NCI-H510A (cell line): ENCODE data around the gene NPTX2.
A peak's percentile ranks its signal among the peaks of the same experiment; 100 is the strongest.
"Not testable (repeated sequence)": the region's sequence is repeated elsewhere in the genome, so short reads cannot be mapped to it uniquely, and the experiment has no call there.

ENCODE experiments used
- DNase-seq: peaks from one replicate; lab custom pipeline; 2025; lab: John Stamatoyannopoulos, UW

The NPTX2 gene

GRCh38 chr7:98617051-98617959, at the start of gene NPTX2:
Gene NPTX2, plus strand, starts transcription at chr7:98617285. Its CDS starts 177 bp downstream, at chr7:98617462.
- peak; percentile 59 for DNase-seq

DNA sequence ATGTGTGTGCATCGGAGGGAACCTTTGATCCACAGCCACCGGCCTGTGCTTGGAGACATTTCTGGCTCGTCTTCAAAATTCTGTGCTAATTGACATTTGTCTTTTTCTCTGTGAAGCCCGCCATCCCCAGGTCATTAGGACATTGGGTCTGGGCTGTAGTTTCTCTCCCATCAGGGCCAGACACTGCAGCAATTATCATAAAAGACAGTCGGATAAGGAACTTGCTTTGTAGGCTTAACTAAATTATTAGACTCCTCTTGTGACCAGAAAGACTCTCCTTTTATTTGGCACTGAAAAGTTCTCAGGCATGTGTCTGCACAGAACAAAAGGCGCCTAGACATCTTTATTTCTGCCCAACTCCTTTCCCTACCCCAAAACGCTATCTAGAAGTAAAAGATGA, 49.1 kb upstream of the NPTX2 start:
- DNase-seq = no peak

DNA sequence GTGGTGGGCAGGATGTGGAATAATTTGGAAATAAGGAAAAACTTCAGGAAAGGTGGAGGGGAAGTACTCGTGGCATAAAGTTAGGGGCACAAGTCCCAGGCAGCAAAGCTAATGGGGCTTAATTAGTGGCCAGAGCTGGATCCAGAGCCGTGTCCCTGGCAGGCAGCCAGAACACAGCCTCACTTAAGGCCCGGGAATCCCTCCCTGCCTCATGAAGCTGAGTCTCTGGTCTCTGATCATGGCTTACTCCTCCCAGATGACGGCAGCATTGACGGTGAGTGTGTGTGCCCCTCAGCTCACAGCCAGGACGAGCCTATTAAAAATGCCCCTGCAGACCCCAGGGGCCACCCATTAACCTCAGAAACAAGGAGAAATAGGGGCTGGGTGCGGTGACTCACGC, 48.2 kb upstream of the NPTX2 start:
- no peak for DNase-seq

- no peak for DNase-seq
Observed at GRCh38 chr7:98569691-98570337, 47.3 kb upstream of the NPTX2 start.

DNA sequence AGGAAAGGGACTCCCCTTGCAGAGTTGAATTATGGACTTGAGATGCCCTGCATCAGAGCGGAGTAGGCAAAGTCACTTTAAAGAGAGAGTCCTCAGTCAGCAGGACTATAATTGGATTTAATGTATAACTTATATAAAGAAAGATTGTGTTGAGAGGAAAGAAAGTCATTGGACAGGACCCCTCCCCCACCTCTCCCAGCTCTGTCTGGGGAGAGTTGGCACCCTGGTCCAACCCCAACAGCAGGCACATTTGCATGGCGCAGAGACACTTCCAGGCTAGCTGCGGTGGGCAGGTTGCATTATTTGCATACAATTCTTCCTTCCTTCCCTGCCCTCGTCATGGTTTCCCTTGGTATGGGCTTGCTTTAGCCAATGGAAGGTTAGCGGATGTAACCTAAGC, 46.1 kb upstream of the NPTX2 start:
- DNase-seq = no peak

DNA sequence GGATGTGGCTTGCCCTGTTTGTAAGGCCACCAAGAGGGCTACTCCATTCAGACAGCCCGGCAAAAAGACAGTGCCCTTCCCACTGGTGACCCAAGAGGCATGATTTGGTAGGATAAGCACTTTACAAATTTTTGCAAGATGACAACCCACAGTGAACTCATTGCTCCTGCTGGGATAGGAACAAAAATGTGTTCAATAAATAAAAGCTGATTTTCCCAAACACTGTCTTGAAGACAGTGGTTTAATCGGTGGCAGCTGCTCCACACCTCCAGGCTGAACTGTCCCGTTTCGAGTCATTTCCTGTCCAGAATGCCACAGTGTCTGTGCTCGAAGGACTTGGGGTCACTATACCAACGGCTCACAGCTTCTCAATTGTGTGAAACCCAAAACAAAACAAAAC, 45.1 kb upstream of the NPTX2 start:
- DNase-seq = no peak

- DNase-seq = not testable (repeated sequence)
Observed at GRCh38 chr7:98572716-98573115, 44.4 kb upstream of the NPTX2 start.

DNA sequence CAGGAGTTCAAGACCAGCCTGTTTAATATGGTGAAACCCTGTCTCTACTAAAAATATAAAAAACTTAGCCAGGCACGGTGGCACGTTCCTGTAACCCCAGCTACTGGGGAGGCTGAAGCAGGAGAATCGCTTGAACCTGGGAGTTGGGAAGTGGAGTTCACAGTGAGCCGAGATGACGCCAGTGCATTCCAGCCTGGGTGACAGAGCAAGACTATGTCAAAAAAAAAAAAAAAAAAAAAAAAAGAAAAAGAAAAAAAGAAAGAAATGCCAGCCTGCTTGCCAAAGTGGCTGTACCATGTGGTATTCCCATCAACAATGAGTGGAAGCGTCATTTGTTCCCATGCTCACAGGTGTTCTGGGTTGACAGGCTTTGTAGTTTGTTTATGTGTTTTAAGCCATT, 43.3 kb upstream of the NPTX2 start:
- DNase-seq = no peak

DNA sequence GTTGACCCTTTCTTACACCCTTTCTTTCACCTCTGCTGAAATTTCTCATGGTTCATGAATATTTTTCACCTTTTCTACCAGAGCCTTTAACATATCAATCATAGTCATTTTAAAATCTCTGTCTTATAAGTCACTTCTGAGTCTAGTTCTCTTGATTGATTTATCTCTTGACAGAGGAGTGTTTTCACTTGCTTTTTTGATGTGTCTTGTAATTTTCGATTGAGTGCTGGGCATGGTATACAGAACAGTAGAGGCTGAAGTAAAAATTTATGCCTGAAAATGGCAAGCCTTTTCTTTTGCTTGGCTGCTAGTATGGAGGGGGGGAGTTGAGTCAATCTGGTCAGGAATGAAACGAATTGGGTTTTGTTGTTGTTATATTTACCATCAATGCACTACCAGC, 41.2 kb upstream of the NPTX2 start:
- no peak for DNase-seq

DNA sequence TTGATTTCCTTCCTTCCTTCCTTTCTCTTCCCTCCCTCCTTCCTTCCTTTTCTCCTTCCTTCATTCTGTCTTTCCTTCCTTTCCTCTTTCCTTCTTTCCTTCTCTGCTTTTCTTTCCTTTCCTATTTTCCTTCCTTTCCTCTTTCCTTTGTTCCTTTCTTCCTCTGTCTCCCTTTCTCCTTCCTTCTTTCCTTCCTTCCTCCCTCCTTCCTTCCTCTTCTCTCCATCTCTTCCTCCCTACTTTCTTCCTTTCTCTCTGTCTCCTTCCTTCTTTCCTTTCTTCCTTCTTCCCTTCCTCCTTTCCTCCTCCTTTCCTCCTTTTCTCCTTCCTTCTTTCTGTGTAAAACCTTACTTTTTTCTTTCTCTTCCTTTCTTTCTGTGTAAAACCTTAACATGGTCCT, 32.3 kb upstream of the NPTX2 start:
- DNase-seq = no peak

- DNase-seq = no peak
Observed at GRCh38 chr7:98591926-98592325, 25.2 kb upstream of the NPTX2 start.

DNA sequence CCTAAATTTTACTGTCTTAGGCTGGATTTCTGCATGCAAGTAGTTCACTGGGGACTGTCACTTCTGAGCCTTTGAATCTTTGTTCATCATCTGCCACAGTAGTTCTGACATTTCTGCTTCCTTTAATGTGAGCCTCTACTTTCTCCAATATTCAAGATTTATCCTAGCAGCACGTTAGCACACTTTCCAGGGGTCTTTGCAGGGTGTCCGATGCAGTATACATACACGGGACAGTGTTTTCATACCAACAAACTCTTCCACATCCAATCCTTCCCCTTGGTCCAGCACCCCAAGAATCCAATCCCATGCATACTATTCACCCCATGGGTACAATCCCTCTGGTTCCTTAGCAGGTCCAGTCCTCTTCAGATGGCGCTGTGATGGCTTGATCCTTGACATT, 22.7 kb upstream of the NPTX2 start:
- no peak for DNase-seq

- no peak for DNase-seq
Observed at GRCh38 chr7:98594787-98595186, 22.3 kb upstream of the NPTX2 start.

- no peak for DNase-seq
Observed at GRCh38 chr7:98598846-98599615, 18.1 kb upstream of the NPTX2 start.

DNA sequence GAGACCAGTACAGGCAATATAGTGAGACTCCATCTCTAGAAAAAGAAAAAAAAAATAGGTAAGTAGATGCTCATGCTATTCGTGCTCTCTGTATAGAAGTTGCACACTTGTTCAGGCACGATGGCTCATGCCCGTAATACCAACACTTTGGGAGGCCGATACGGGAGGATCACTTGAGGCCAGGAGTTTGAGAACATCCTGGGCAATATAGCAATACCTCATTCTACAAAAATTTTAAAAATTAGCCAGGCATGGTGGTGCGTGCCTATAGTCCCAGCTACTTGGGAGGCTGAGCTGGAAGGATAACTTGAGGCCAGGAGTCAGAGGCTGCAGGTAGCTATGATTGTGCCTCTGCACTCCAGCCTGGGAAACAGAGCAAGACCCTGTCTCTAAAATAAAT, 17.2 kb upstream of the NPTX2 start:
- no peak for DNase-seq

- no peak for DNase-seq
Observed at GRCh38 chr7:98602755-98603398, 14.2 kb upstream of the NPTX2 start.

DNA sequence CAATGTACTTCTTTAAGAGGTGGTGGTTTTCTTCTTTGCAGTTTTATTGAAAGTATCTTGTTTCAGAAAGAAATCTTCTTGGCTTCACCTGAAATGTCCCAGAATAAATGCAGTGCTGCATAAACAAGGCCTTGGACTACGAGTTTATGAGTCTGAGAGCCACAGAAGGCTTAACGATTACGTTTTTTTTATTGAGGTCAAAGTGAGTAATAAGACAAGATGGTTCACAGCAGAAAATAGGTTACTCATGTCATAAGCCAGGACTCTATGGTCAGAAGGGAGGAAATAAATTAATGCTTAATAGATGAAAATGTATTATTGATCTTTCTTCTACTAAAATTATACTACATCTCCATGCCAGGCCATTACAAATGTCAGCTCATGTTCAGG, 13.7 kb upstream of the NPTX2 start:
- no peak for DNase-seq

- DNase-seq = no peak
Observed at GRCh38 chr7:98613601-98614425, 3.3 kb upstream of the NPTX2 start.

DNA sequence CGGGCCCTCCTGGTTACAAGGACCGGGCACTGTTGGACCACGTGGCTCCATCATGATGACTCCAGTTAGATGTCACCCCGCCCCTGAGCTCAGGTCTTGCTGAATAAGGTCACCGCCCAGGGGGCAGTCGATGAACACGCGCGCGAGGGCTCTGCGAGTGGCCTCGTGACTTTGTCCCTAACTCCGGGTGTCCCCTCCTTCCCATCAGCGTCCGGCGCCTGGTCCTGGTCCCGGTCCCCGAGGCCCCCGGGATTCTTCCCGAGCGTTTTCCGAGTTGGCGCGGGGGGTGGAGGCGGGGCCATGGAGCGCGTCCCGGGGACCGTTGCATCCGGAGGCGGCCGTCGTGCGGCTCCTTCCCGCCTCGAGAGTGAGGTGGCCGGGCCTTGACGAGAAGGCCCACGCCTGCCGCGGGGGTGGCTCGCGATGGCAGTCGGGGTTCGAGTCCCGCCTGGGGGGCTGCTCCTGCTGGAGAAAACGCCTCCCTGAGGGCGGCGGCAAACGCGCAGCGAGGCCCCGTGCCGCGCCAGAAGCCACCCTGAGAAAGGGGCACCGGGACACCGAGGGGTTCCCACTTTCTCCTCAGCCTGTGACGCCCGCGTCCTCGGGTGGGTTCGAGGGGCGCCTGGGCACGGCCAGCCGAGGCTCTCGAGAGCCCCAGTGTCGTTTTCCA, 569 bp upstream of the NPTX2 start:
- DNase-seq = peak; percentile 41

GRCh38 chr7:98617960-98618418, 904 bp downstream of the NPTX2 start:
- no peak for DNase-seq

GRCh38 chr7:98618786-98619185, 1.7 kb downstream of the NPTX2 start:
- no peak for DNase-seq
